HepG2 (cell line): Measurements from ENCODE around the gene PROX1. TPM values are rescaled to one million over a fixed set of nuclear protein-coding genes. Genes with fewer than 3 reads are reported as not detected.

Experiments used
- ATF1 ChIP-seq: IDR thresholded peaks from 2 replicates; pipeline ENCODE4 v1.6.1; 2016; ENCODE audit warnings: mild to moderate bottlenecking, control low read depth
- CREB1 ChIP-seq, 2 experiments: fragments of 450-650 bp in 1 of 2; IDR thresholded peaks; 2 replicates each; pipeline ENCODE4 v1.6.1; 2016 to 2017; ENCODE audit warnings: control low read depth in 1 of 2, mild to moderate bottlenecking in 1 of 2, missing compliant biosample characterization in 1 of 2, missing genetic modification characterization in 1 of 2
- ELF3 ChIP-seq: IDR thresholded peaks from 2 replicates; pipeline ENCODE4 v1.6.1; 2016; ENCODE audit warnings: missing genetic modification reagents, missing compliant biosample characterization
- ERF ChIP-seq: IDR thresholded peaks from 2 replicates; pipeline ENCODE4 v1.6.1; 2018; ENCODE audit warnings: missing biosample characterization, missing genetic modification reagents
- GATAD2A ChIP-seq: IDR thresholded peaks from 2 replicates; pipeline ENCODE4 v1.6.1; 2016
- GPN1 ChIP-seq: sonication (generic); formaldehyde crosslinking; IDR thresholded peaks from 2 replicates; pipeline ENCODE4 v1.5.1; 2020; ENCODE audit warnings: missing genetic modification reagents, borderline replicate concordance
- NONO ChIP-seq, 2 experiments: fragments of 450-650 bp in 1 of 2; sonication (generic) in 1 of 2; formaldehyde crosslinking in 1 of 2; IDR thresholded peaks in 1 of 2; conservative IDR thresholded peaks in 1 of 2; 2 replicates each; pipeline versions ENCODE4 v1.6.1 to v1.8.0; 2017 to 2022; ENCODE audit warnings: mild to moderate bottlenecking in 1 of 2, missing genetic modification reagents in 1 of 2, moderate library complexity in 1 of 2
- NR2C2 ChIP-seq: sonication (generic); formaldehyde crosslinking; IDR thresholded peaks from 2 replicates; pipeline ENCODE4 v1.4.0; 2020; ENCODE audit warnings: missing genetic modification reagents, mild to moderate bottlenecking, moderate library complexity, borderline replicate concordance
- SOX6 ChIP-seq, 2 experiments: fragments of 450-650 bp in 1 of 2; sonication (generic) in 1 of 2; formaldehyde crosslinking in 1 of 2; IDR thresholded peaks; 2 replicates each; pipeline versions ENCODE4 v1.4.0 to v1.6.1; 2017 to 2020; ENCODE audit warnings: antibody characterized with exemption in 1 of 2, mild to moderate bottlenecking in 1 of 2, missing genetic modification reagents in 1 of 2
- SUZ12 ChIP-seq: fragments of 150-350 bp; IDR thresholded peaks from 2 replicates; pipeline ENCODE4 v1.6.1; 2014; ENCODE audit warnings: low read depth, low read length
- ZFP1 ChIP-seq: IDR thresholded peaks from 2 replicates; pipeline ENCODE4 v1.6.1; 2016
- ZKSCAN8 ChIP-seq: IDR thresholded peaks from 2 replicates; pipeline ENCODE4 v1.6.1; 2016; ENCODE audit warnings: borderline replicate concordance, missing genetic modification reagents, missing compliant biosample characterization
- ZNF503 ChIP-seq: sonication (generic); formaldehyde crosslinking; IDR thresholded peaks from 2 replicates; pipeline ENCODE4 v1.4.0; 2020; ENCODE audit warnings: missing genetic modification reagents
- ZNF547 ChIP-seq: sonication (generic); formaldehyde crosslinking; IDR thresholded peaks from 2 replicates; pipeline ENCODE4 v1.5.1; 2020; ENCODE audit warnings: mild to moderate bottlenecking, missing genetic modification reagents
- ZNF788 ChIP-seq: sonication (generic); formaldehyde crosslinking; IDR thresholded peaks from 2 replicates; pipeline ENCODE4 v1.5.0; 2020; ENCODE audit warnings: mild to moderate bottlenecking, missing genetic modification reagents, borderline replicate concordance
- ZNF792 ChIP-seq: IDR thresholded peaks from 2 replicates; pipeline ENCODE4 v1.6.1; 2016
- ZNF878 ChIP-seq: sonication (generic); formaldehyde crosslinking; IDR thresholded peaks from 2 replicates; pipeline ENCODE4 v1.8.1; 2023; ENCODE audit warnings: mild to moderate bottlenecking, missing genetic modification reagents, moderate library complexity
- polyA plus RNA-seq, 8 experiments: library from polyadenylated mRNA; depleted of rRNA in 3 of 8; stranded (reverse) in 7 of 8; unstranded in 1 of 8; fragments of >200 nt; fragmentation: Illumina TruSeq in 4 of 8; extraction: Trizol in 4 of 8; gene quantifications; 2 replicates each; pipeline versions ENCODE4 v1.2.1 to v1.2.3, GENCODE V29; 2011 to 2016; ENCODE audit warnings: low read depth in 4 of 8, missing spikeins in 1 of 8, mixed read lengths in 1 of 8; ENCODE audit not compliant: insufficient read depth in 1 of 8
- total RNA-seq, 5 experiments: library from RNA; depleted of rRNA; stranded (reverse); fragments of >200 nt; fragmentation: Illumina TruSeq; extraction: Trizol; gene quantifications; 2 replicates each; pipeline ENCODE4 v1.2.3, GENCODE V29; 2016; ENCODE audit warnings: low read depth in 1 of 5
- TF ChIP-seq, protein P1 (sequence below): sonication (generic); formaldehyde crosslinking; IDR thresholded peaks from 2 replicates; pipeline ENCODE4 v1.4.0; 2020; ENCODE audit warnings: missing genetic modification reagents, borderline replicate concordance
- TF ChIP-seq, protein P2 (sequence below): sonication (generic); formaldehyde crosslinking; IDR thresholded peaks from 2 replicates; pipeline ENCODE4 v1.9.0; 2021; ENCODE audit warnings: mild to moderate bottlenecking, missing genetic modification reagents

PROX1 gene
- total and polyA plus RNA-seq, 2 of the 13 experiments (the other 11 are each of a cell fraction or from before 2014, with no cell fraction given): 12.3 to 30.2 TPM

DNA sequence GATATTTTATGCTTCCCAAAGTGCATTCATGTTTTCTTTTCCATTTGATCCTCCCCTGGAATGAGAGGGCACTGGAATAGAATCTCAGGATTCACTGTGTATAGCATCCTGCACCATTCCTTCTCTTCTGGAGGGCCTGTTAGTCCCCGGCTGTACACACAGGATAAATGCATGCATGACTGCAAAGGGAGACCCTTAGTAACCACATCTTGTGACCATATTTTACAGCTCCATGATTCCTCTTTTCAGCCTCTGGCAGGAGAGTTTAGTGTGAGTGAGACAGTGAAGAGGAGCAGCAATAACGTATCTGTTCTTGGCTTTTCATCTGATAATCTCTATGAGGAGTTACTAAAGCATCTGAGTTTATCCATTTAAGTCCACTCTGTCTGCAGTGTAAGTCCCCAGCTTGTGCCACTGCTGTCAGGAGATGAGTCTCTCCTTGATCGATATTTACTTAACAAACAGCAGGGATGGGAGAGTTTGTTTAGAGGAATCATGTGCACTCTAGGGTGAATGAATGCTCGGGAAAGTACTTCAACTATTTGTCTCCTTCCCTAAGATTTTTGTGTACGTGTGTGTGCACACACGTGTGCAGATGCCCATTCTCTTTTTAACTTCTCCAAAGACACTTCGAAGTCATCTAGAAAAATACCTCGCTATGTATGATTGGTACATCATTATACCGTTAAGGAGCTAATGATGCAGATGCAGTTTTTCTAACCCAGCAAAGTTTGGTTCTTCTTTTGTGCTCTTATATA, 41.1 kb downstream of the PROX1 start (continued):
- TF ChIP-seq ZKSCAN8 (peak; percentile 70; the same call in 1 of the 2 replicates), ZNF878 (peak; percentile 35; the same call in 1 of the 2 replicates), SOX6 (IDR thresholded peaks at IDR 0.05) (no peak), SOX6 (CRISPR knock-in tag; IDR thresholded peaks at IDR 0.05) (peak; percentile 84), ZNF792 (peak; percentile 78; the same call in 1 of the 2 replicates), ZFP1 (CRISPR knock-in tag) (0 out of 2 replicates have a peak, but pooled peaks have one; percentile 29), ATF1 (0 out of 2 replicates have a peak, but pooled peaks have one; percentile 35), CREB1 (IDR thresholded peaks at IDR 0.05) (no peak), CREB1 (CRISPR knock-in tag; IDR thresholded peaks at IDR 0.05) (peak; percentile 65), SUZ12 (no peak), GATAD2A (peak; percentile 97), ELF3 (peak; percentile 60), ZNF547 (CRISPR knock-in tag) (no peak), ZNF788 (CRISPR knock-in tag) (no peak), GPN1 (CRISPR knock-in tag) (no peak), NONO (IDR thresholded peaks at IDR 0.05) (no peak), NONO (CRISPR knock-in tag; conservative IDR thresholded peaks at IDR 0.05) (peak; percentile 68; the same call in 1 of the 2 replicates), ERF (CRISPR knock-in tag) (peak; percentile 57; the same call in 1 of the 2 replicates), ZNF503 (CRISPR knock-in tag) (peak; percentile 78), NR2C2 (no peak; the same call in 1 of the 2 replicates)
- TF ChIP-seq, protein P1, sequence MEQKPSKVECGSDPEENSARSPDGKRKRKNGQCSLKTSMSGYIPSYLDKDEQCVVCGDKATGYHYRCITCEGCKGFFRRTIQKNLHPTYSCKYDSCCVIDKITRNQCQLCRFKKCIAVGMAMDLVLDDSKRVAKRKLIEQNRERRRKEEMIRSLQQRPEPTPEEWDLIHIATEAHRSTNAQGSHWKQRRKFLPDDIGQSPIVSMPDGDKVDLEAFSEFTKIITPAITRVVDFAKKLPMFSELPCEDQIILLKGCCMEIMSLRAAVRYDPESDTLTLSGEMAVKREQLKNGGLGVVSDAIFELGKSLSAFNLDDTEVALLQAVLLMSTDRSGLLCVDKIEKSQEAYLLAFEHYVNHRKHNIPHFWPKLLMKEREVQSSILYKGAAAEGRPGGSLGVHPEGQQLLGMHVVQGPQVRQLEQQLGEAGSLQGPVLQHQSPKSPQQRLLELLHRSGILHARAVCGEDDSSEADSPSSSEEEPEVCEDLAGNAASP: peak; percentile 23; the same call in 1 of the 2 replicates
- TF ChIP-seq, protein P2, sequence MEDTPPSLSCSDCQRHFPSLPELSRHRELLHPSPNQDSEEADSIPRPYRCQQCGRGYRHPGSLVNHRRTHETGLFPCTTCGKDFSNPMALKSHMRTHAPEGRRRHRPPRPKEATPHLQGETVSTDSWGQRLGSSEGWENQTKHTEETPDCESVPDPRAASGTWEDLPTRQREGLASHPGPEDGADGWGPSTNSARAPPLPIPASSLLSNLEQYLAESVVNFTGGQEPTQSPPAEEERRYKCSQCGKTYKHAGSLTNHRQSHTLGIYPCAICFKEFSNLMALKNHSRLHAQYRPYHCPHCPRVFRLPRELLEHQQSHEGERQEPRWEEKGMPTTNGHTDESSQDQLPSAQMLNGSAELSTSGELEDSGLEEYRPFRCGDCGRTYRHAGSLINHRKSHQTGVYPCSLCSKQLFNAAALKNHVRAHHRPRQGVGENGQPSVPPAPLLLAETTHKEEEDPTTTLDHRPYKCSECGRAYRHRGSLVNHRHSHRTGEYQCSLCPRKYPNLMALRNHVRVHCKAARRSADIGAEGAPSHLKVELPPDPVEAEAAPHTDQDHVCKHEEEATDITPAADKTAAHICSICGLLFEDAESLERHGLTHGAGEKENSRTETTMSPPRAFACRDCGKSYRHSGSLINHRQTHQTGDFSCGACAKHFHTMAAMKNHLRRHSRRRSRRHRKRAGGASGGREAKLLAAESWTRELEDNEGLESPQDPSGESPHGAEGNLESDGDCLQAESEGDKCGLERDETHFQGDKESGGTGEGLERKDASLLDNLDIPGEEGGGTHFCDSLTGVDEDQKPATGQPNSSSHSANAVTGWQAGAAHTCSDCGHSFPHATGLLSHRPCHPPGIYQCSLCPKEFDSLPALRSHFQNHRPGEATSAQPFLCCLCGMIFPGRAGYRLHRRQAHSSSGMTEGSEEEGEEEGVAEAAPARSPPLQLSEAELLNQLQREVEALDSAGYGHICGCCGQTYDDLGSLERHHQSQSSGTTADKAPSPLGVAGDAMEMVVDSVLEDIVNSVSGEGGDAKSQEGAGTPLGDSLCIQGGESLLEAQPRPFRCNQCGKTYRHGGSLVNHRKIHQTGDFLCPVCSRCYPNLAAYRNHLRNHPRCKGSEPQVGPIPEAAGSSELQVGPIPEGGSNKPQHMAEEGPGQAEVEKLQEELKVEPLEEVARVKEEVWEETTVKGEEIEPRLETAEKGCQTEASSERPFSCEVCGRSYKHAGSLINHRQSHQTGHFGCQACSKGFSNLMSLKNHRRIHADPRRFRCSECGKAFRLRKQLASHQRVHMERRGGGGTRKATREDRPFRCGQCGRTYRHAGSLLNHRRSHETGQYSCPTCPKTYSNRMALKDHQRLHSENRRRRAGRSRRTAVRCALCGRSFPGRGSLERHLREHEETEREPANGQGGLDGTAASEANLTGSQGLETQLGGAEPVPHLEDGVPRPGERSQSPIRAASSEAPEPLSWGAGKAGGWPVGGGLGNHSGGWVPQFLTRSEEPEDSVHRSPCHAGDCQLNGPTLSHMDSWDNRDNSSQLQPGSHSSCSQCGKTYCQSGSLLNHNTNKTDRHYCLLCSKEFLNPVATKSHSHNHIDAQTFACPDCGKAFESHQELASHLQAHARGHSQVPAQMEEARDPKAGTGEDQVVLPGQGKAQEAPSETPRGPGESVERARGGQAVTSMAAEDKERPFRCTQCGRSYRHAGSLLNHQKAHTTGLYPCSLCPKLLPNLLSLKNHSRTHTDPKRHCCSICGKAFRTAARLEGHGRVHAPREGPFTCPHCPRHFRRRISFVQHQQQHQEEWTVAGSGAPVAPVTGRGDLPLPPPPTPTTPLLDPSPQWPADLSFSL (CRISPR knock-in tag): peak; percentile 54; the same call in 1 of the 2 replicates
